HepG2 (cell line): ENCODE results near the gene ZNF282. TPM values are rescaled to one million over a fixed set of nuclear protein-coding genes. Genes with fewer than 3 reads are reported as not detected.

ENCODE experiments used
- ATF3 ChIP-seq: sonication (generic); formaldehyde crosslinking; IDR thresholded peaks from 2 replicates; pipeline ENCODE4 v1.4.0; 2020; ENCODE audit warnings: missing genetic modification reagents
- ATF5 ChIP-seq: sonication (generic); formaldehyde crosslinking; IDR thresholded peaks from 2 replicates; pipeline ENCODE4 v1.4.0; 2020; ENCODE audit warnings: mild to moderate bottlenecking, low read depth, missing genetic modification reagents
- CHCHD3 ChIP-seq: sonication (generic); formaldehyde crosslinking; IDR thresholded peaks from 2 replicates; pipeline ENCODE4 v1.8.0; 2022; ENCODE audit warnings: mild to moderate bottlenecking, missing genetic modification reagents, moderate library complexity
- HNF1A ChIP-seq, 2 experiments: sonication (generic) in 1 of 2; formaldehyde crosslinking in 1 of 2; IDR thresholded peaks; 2 replicates each; pipeline versions ENCODE4 v1.4.0 to v1.6.1; 2016 to 2020; ENCODE audit warnings: borderline replicate concordance in 1 of 2, low read depth in 1 of 2, mild to moderate bottlenecking in 1 of 2, missing genetic modification reagents in 1 of 2
- MTA3 ChIP-seq: sonication (generic); formaldehyde crosslinking; IDR thresholded peaks from 2 replicates; pipeline ENCODE4 v1.4.0; 2020; ENCODE audit warnings: missing genetic modification reagents
- MYC ChIP-seq: sonication (generic); formaldehyde crosslinking; IDR thresholded peaks from 2 replicates; pipeline ENCODE4 v1.9.0; 2021; ENCODE audit warnings: missing genetic modification reagents, borderline replicate concordance
- RFXANK ChIP-seq: IDR thresholded peaks from 2 replicates; pipeline ENCODE4 v1.6.1; 2016
- SALL2 ChIP-seq: sonication (generic); formaldehyde crosslinking; IDR thresholded peaks from 2 replicates; pipeline ENCODE4 v1.8.1; 2023; ENCODE audit warnings: mild to moderate bottlenecking, missing genetic modification reagents, inconsistent platforms
- SP140L ChIP-seq: sonication (generic); formaldehyde crosslinking; IDR thresholded peaks from 2 replicates; pipeline ENCODE4 v1.4.0; 2020; ENCODE audit warnings: missing genetic modification reagents, borderline replicate concordance
- USF2 ChIP-seq, 2 experiments: sonication (generic) in 1 of 2; formaldehyde crosslinking in 1 of 2; IDR thresholded peaks; 2 replicates each; pipeline versions ENCODE4 v1.5.1 to v1.6.1; 2011 to 2020; ENCODE audit warnings: borderline replicate concordance in 1 of 2, low read depth in 1 of 2, low read length in 1 of 2, mild to moderate bottlenecking in 1 of 2, missing genetic modification reagents in 1 of 2, moderate library complexity in 1 of 2
- ZKSCAN8 ChIP-seq: IDR thresholded peaks from 2 replicates; pipeline ENCODE4 v1.6.1; 2016; ENCODE audit warnings: borderline replicate concordance, missing genetic modification reagents, missing compliant biosample characterization
- ZNF142 ChIP-seq: sonication (generic); formaldehyde crosslinking; IDR thresholded peaks from 2 replicates; pipeline ENCODE4 v1.4.0; 2020; ENCODE audit warnings: missing genetic modification reagents
- polyA plus RNA-seq, 8 experiments: library from polyadenylated mRNA; depleted of rRNA in 3 of 8; stranded (reverse) in 7 of 8; unstranded in 1 of 8; fragments of >200 nt; fragmentation: Illumina TruSeq in 4 of 8; extraction: Trizol in 4 of 8; gene quantifications; 2 replicates each; pipeline versions ENCODE4 v1.2.1 to v1.2.3, GENCODE V29; 2011 to 2016; ENCODE audit warnings: low read depth in 4 of 8, missing spikeins in 1 of 8, mixed read lengths in 1 of 8; ENCODE audit not compliant: insufficient read depth in 1 of 8
- total RNA-seq, 5 experiments: library from RNA; depleted of rRNA; stranded (reverse); fragments of >200 nt; fragmentation: Illumina TruSeq; extraction: Trizol; gene quantifications; 2 replicates each; pipeline ENCODE4 v1.2.3, GENCODE V29; 2016; ENCODE audit warnings: low read depth in 1 of 5

ZNF282 gene
- total and polyA plus RNA-seq, 2 of the 13 experiments (the other 11 are each of a cell fraction or from before 2014, with no cell fraction given) = 9.1 to 20.9 TPM

GRCh38 chr7:149261829-149262617 lies 66.7 kb downstream of the ZNF282 start, which contains the start of gene ZNF783 (continued):
- TF ChIP-seq ZNF142 (peak; percentile 93), SALL2 (CRISPR knock-in tag) (peak; percentile 90), SP140L (CRISPR knock-in tag) (peak; percentile 76; the same call in 1 of the 2 replicates), CHCHD3 (CRISPR knock-in tag) (no peak), RFXANK (CRISPR knock-in tag) (0 out of 2 replicates have a peak, but pooled peaks have one; percentile 24), ATF5 (CRISPR knock-in tag) (peak; percentile 93), MTA3 (CRISPR knock-in tag) (no peak), ATF3 (CRISPR knock-in tag) (0 out of 2 replicates have a peak, but pooled peaks have one; percentile 8), USF2 (IDR thresholded peaks at IDR 0.05; ENCODE audit: low read depth, low read length) (peak; percentile 40; the same call in 1 of the 2 replicates), USF2 (CRISPR knock-in tag; IDR thresholded peaks at IDR 0.05; ENCODE audit: borderline replicate concordance) (0 out of 2 replicates have a peak, but pooled peaks have one; percentile 53), HNF1A (IDR thresholded peaks at IDR 0.05; ENCODE audit: low read depth) (no peak), HNF1A (CRISPR knock-in tag; IDR thresholded peaks at IDR 0.05; ENCODE audit: borderline replicate concordance) (peak; percentile 9; the same call in 1 of the 2 replicates), MYC (CRISPR knock-in tag) (peak; percentile 91; the same call in 1 of the 2 replicates), ZKSCAN8 (CRISPR knock-in tag) (no peak)
